GM12874 (cell line): ENCODE measurements around the gene NUMBL.

Experiments
- CTCF ChIP-seq: IDR thresholded peaks from 2 replicates; pipeline ENCODE4 v1.5.1; 2011; ENCODE audit warnings: low read depth, mild to moderate bottlenecking, control low read depth, low read length, moderate library complexity; ENCODE audit not compliant: insufficient read depth

The NUMBL gene

GRCh38 chr19:40724855-40725254 lies 34.4 kb upstream of the NUMBL start:
- TF ChIP-seq CTCF: no peak

GRCh38 chr19:40724315-40724714 lies 33.9 kb upstream of the NUMBL start:
- no peak for TF ChIP-seq CTCF

- no peak for TF ChIP-seq CTCF
These were observed 33.3 kb upstream of the NUMBL start for GRCh38 chr19:40723661-40724254.

- TF ChIP-seq CTCF: no peak
These were observed 31.6 kb upstream of the NUMBL start for GRCh38 chr19:40721936-40722661.

- TF ChIP-seq CTCF: no peak
These were observed 30.7 kb upstream of the NUMBL start for GRCh38 chr19:40721140-40721486.

- TF ChIP-seq CTCF: no peak
These were observed 29.0 kb upstream of the NUMBL start for GRCh38 chr19:40719414-40719894.

GRCh38 chr19:40718774-40719391 lies 28.4 kb upstream of the NUMBL start:
- no peak for TF ChIP-seq CTCF
